Calu3 (cell line): ENCODE measurements around the gene TRRAP. TPM values are rescaled to one million over a fixed set of nuclear protein-coding genes. Genes with fewer than 3 reads are reported as not detected.

Experiments
- BruUV-seq: library from RNA; stranded (reverse); fragments of 400-500 nt; replicated peaks from 2 replicates; lab custom pipeline; 2021; lab: Mats Ljungman, UMichigan
- CTCF ChIA-PET: fragments of 300-600 bp; sonication (Branson Sonifier 250); formaldehyde crosslinking; loops from one replicate; lab custom pipeline; 2022; ENCODE audit warnings: antibody characterized with exemption; lab: Charles Lee
- DNase-seq: peaks from one replicate; pipeline ENCODE4 v3.0.0; 2022
- H3K27ac Mint-ChIP-seq: one replicate; pipeline ENCODE4 v1.8.0; 2022; ENCODE audit warnings: mixed read lengths; ENCODE audit not compliant: unreplicated experiment
- H3K27me3 Mint-ChIP-seq: one replicate; pipeline ENCODE4 v1.8.0; 2022; ENCODE audit warnings: mixed read lengths; ENCODE audit not compliant: unreplicated experiment
- H3K36me3 Mint-ChIP-seq: one replicate; pipeline ENCODE4 v1.8.0; 2022; ENCODE audit warnings: mild to moderate bottlenecking, moderate library complexity, mixed read lengths; ENCODE audit not compliant: insufficient read depth, unreplicated experiment
- H3K4me1 Mint-ChIP-seq: one replicate; pipeline ENCODE4 v1.8.0; 2022; ENCODE audit warnings: mild to moderate bottlenecking, low read depth, mixed read lengths; ENCODE audit not compliant: unreplicated experiment
- H3K4me3 Mint-ChIP-seq: one replicate; pipeline ENCODE4 v1.8.0; 2022; ENCODE audit warnings: mild to moderate bottlenecking, low read depth, moderate library complexity, mixed read lengths; ENCODE audit not compliant: unreplicated experiment
- H3K9me3 Mint-ChIP-seq: one replicate; pipeline ENCODE4 v1.8.0; 2022; ENCODE audit warnings: low read depth, mixed read lengths; ENCODE audit not compliant: unreplicated experiment
- CTCF ChIP-seq: fragments of 200-600 bp; IDR thresholded peaks from one replicate; pipeline ENCODE4 v1.8.0; 2022; ENCODE audit warnings: antibody characterized with exemption; ENCODE audit not compliant: unreplicated experiment
- intact Hi-C: fragments of 100-400 bp; cut with micrococcal nuclease; formaldehyde crosslinking; loops from one replicate; pipeline ENCODE4 v1.10.0; 2022; ENCODE audit not compliant: unreplicated experiment
- total RNA-seq: library from RNA; stranded (reverse); gene quantifications from 2 replicates; pipeline ENCODE4 v1.2.3, GENCODE V29; 2022

Gene TRRAP
- total RNA-seq, 1 experiment from 2014 or later: 30.9 TPM

GRCh38 chr7:98995523-98996149, 117.3 kb downstream of the TRRAP start:
- H3K4me1 Mint-ChIP-seq: no peaks in the 10 kb centered on the region
- no peak overlapping the region for H3K27ac Mint-ChIP-seq
- intact Hi-C loops: no loop called here
- H3K27me3 Mint-ChIP-seq: no peaks in the 10 kb centered on the region
- peaks cover 15% of the 10 kb centered on the region for H3K36me3 Mint-ChIP-seq
- CTCF ChIA-PET: no interaction called here
- no TSS peak for BruUV-seq
- no peak overlapping the region for H3K4me3 Mint-ChIP-seq
- TF ChIP-seq CTCF: no peak
- DNase-seq: no peak
- H3K9me3 Mint-ChIP-seq: no peaks in the 10 kb centered on the region

- Mint-ChIP-seq H3K4me1 (no peaks in the 10 kb centered on the region), H3K27me3 (no peaks in the 10 kb centered on the region), H3K27ac (no peak overlapping the region), H3K4me3 (no peak overlapping the region), H3K36me3 (peaks cover 20% of the 10 kb centered on the region), H3K9me3 (no peaks in the 10 kb centered on the region)
- intact Hi-C loops: no loop called here
- DNase-seq: no peak
- no peak for TF ChIP-seq CTCF
- CTCF ChIA-PET: no interaction called here
- no TSS peak for BruUV-seq
These were observed 117.8 kb downstream of the TRRAP start for GRCh38 chr7:98996150-98996552.

GRCh38 chr7:98997846-98998245, 119.5 kb downstream of the TRRAP start:
- intact Hi-C loops: no loop called here
- Mint-ChIP-seq H3K27ac (no peak overlapping the region), H3K9me3 (no peaks in the 10 kb centered on the region), H3K4me3 (no peak overlapping the region), H3K27me3 (no peaks in the 10 kb centered on the region), H3K36me3 (peaks cover 26% of the 10 kb centered on the region), H3K4me1 (no peaks in the 10 kb centered on the region)
- TF ChIP-seq CTCF: no peak
- CTCF ChIA-PET: no interaction called here
- no peak for DNase-seq
- no TSS peak for BruUV-seq

- CTCF ChIA-PET: no interaction called here
- intact Hi-C loops: no loop called here
- Mint-ChIP-seq H3K27ac (no peak overlapping the region), H3K36me3 (peaks cover 32% of the 10 kb centered on the region), H3K27me3 (no peaks in the 10 kb centered on the region), H3K4me3 (no peak overlapping the region), H3K9me3 (no peaks in the 10 kb centered on the region), H3K4me1 (no peaks in the 10 kb centered on the region)
- TF ChIP-seq CTCF: no peak
- BruUV-seq: no TSS peak
- no peak for DNase-seq
These were observed 120.7 kb downstream of the TRRAP start for GRCh38 chr7:98998821-98999725.
